HCT116 (cell line): ENCODE data around the gene DCAF11. TPM values are rescaled to one million over a fixed set of nuclear protein-coding genes. Genes with fewer than 3 reads are reported as not detected.

Experiments
- ATAC-seq: fragments of 200-7000 bp; cut with Tn5 transposase; 2 replicates; pipeline ENCODE4 v1.9.1; 2020; ENCODE audit warnings: mild to moderate bottlenecking, moderate library complexity
- BruUV-seq: library from RNA; stranded (reverse); fragments of 400-500 nt; replicated peaks from 2 replicates; lab custom pipeline; 2021; lab: Mats Ljungman, UMichigan
- CTCF ChIA-PET: fragments of 300-600 bp; sonication (Branson Sonifier 250); formaldehyde crosslinking; loops from one replicate; lab custom pipeline; 2021; ENCODE audit warnings: antibody characterized with exemption; lab: Charles Lee
- POLR2A ChIA-PET: fragments of 300-600, 350-600 bp; sonication (Branson Sonifier 250); formaldehyde crosslinking; loops from one replicate; lab custom pipeline; 2021; ENCODE audit warnings: antibody characterized with exemption; lab: Charles Lee
- RAD21 ChIA-PET, 2 experiments: fragments of 300-600 bp; sonication (Branson Sonifier 250); formaldehyde crosslinking; loops; one replicate each; lab custom pipeline; 2023; ENCODE audit warnings: low total read pairs in 2 of 2; ENCODE audit not compliant: uncharacterized antibody in 2 of 2, unreplicated experiment in 2 of 2, low non-redundant PET in 1 of 2; lab: Charles Lee
- DNase-seq: peaks from one replicate; pipeline ENCODE4 v3.0.0-alpha.2; 2010; ENCODE audit warnings: low read depth, low spot score
- H2AFZ ChIP-seq: fragments of 200-600 bp; shearing (Covaris generic), sonication (generic); 2 replicates; pipeline ENCODE4 v1.6.1; 2017; ENCODE audit warnings: low read depth, mixed run types, mixed read lengths, antibody characterized with exemption, low read length; ENCODE audit not compliant: poor library complexity, severe bottlenecking
- H3K27ac ChIP-seq: 2 replicates; pipeline ENCODE4 v1.5.1; 2012; ENCODE audit warnings: low read depth, low read length
- H3K27me3 ChIP-seq: fragments of 200-600 bp; sonication (generic); 2 replicates; pipeline ENCODE4 v1.6.1; 2016; ENCODE audit warnings: mixed run types, low read length, mixed read lengths; ENCODE audit not compliant: insufficient read depth
- H3K36me3 ChIP-seq, 2 experiments: fragments of 200-500 bp in 1 of 2; fragments of 200-600 bp in 1 of 2; sonication (Bioruptor generic) in 1 of 2; sonication (generic) in 1 of 2; 2 replicates each; pipeline versions ENCODE4 v1.5.1 to v1.6.1; 2014 to 2016; ENCODE audit warnings: low read length in 2 of 2, inconsistent platforms in 1 of 2, mixed read lengths in 1 of 2, mixed run types in 1 of 2; ENCODE audit not compliant: insufficient read depth in 2 of 2, control insufficient read depth in 1 of 2
- H3K4me1 ChIP-seq, 2 experiments: fragments of 200-600 bp in 1 of 2; sonication (generic) in 1 of 2; 2 replicates each; pipeline versions ENCODE4 v1.5.1 to v1.6.1; 2012 to 2017; ENCODE audit warnings: low read length in 2 of 2, inconsistent platforms in 1 of 2, mild to moderate bottlenecking in 1 of 2, mixed read lengths in 1 of 2, mixed run types in 1 of 2, moderate library complexity in 1 of 2; ENCODE audit not compliant: insufficient read depth in 2 of 2, control insufficient read depth in 1 of 2
- H3K4me2 ChIP-seq: fragments of 200-600 bp; sonication (generic); 2 replicates; pipeline ENCODE4 v1.6.1; 2017; ENCODE audit warnings: mixed run types, low read length, mixed read lengths
- H3K4me3 ChIP-seq, 2 experiments: fragments of 200-600 bp in 1 of 2; sonication (generic) in 1 of 2; replicated peaks in 1 of 2; 2 replicates each; pipeline ENCODE4 v1.5.1; 2011 to 2016; ENCODE audit warnings: low read length in 2 of 2, control low read depth in 1 of 2, low read depth in 1 of 2, mild to moderate bottlenecking in 1 of 2, mixed read lengths in 1 of 2, mixed run types in 1 of 2
- H3K79me2 ChIP-seq: fragments of 200-600 bp; sonication (generic); 2 replicates; pipeline ENCODE4 v1.6.1; 2017; ENCODE audit warnings: mild to moderate bottlenecking, mixed run types, low read length, moderate library complexity, mixed read lengths; ENCODE audit not compliant: insufficient read depth
- H3K9ac ChIP-seq: fragments of 200-600 bp; sonication (generic); 2 replicates; pipeline ENCODE4 v1.6.1; 2016; ENCODE audit warnings: low read length, mixed read lengths
- H3K9me2 ChIP-seq: fragments of 200-600 bp; sonication (generic), shearing (Covaris generic); 2 replicates; pipeline ENCODE4 v1.6.1; 2017; ENCODE audit warnings: mixed run types, mild to moderate bottlenecking, moderate library complexity; ENCODE audit not compliant: insufficient read depth
- H3K9me3 ChIP-seq, 2 experiments: fragments of 200-500 bp in 1 of 2; fragments of 200-600 bp in 1 of 2; sonication (Bioruptor generic) in 1 of 2; sonication (generic) in 1 of 2; 2 replicates each; pipeline ENCODE4 v1.6.1; 2014 to 2017; ENCODE audit warnings: low read length in 2 of 2, mixed read lengths in 2 of 2, inconsistent platforms in 1 of 2, low read depth in 1 of 2, mild to moderate bottlenecking in 1 of 2, mixed run types in 1 of 2, moderate library complexity in 1 of 2; ENCODE audit not compliant: control insufficient read depth in 1 of 2, insufficient read depth in 1 of 2
- H4K20me1 ChIP-seq: fragments of 200-600 bp; sonication (generic), shearing (Covaris generic); 2 replicates; pipeline ENCODE4 v1.6.1; 2017; ENCODE audit warnings: mixed run types, mild to moderate bottlenecking, moderate library complexity; ENCODE audit not compliant: insufficient read depth
- CTCF ChIP-seq, 3 experiments: fragments of 200-600 bp in 1 of 3; sonication (generic) in 1 of 3; IDR thresholded peaks in 2 of 3; conservative IDR thresholded peaks in 1 of 3; 2 replicates each; pipeline ENCODE4 v1.5.1; 2012 to 2017; ENCODE audit warnings: low read depth in 2 of 3, low read length in 2 of 3, antibody characterized with exemption in 1 of 3, borderline replicate concordance in 1 of 3, control low read depth in 1 of 3, mild to moderate bottlenecking in 1 of 3, mixed read lengths in 1 of 3, mixed run types in 1 of 3, moderate library complexity in 1 of 3; ENCODE audit not compliant: insufficient read depth in 1 of 3
- MAX ChIP-seq: IDR thresholded peaks from 2 replicates; pipeline ENCODE4 v1.6.1; 2012
- intact Hi-C: fragments of 100-400 bp; cut with micrococcal nuclease; formaldehyde crosslinking; loops from 2 replicates; pipeline ENCODE4 v1.10.0; 2022
- total RNA-seq: library from RNA; stranded (reverse); gene quantifications from one replicate; pipeline ENCODE4 v1.2.1, GENCODE V29; 2021; ENCODE audit not compliant: unreplicated experiment

Gene DCAF11
- total RNA-seq, 1 experiment from 2014 or later, result 47.5 TPM

GRCh38 chr14:24139272-24139934 is 24.8 kb downstream of the DCAF11 start:
- Histone ChIP-seq H3K36me3 (peaks cover 21 to 25% of the 10 kb centered on the region in 2 experiments), H3K4me3 (peak overlapping the region; percentile 66 to 87; a peak in 3 of 4 replicates)
- POLR2A ChIA-PET, result interaction anchor here (1.3 to 2.9 kb wide), 3 partner anchors 7 to 25 kb away, joined by 4 to 36 read pairs (median 7); partner anchors contain the start of genes DCAF11, IRF9, NRL and PSME2
- TF ChIP-seq MAX, result no peak
- TF ChIP-seq CTCF (IDR thresholded peaks at IDR 0.05 in 2 of 3, conservative IDR thresholded peaks at IDR 0.05 in 1 of 3; ENCODE audit: borderline replicate concordance in 1 of 3, insufficient read depth in 1 of 3, low read depth in 2 of 3, low read length in 2 of 3), result peak in 2 of 3 experiments; percentile 27 to 30; a peak in 3 of 6 replicates
- TF ChIP-seq, all 23 proteins: peak for 1
- Histone ChIP-seq H3K9me2 (no peaks in the 10 kb centered on the region), H3K79me2 (peaks cover 45% of the 10 kb centered on the region), H3K4me2 (peak overlapping the region; percentile 91), H3K9me3 (no peaks in the 10 kb centered on the region), H4K20me1 (no peaks in the 10 kb centered on the region), H3K9ac (no peak overlapping the region), H3K27ac (peak overlapping the region; percentile 91; the same call in 1 of the 2 replicates), H3K27me3 (no peaks in the 10 kb centered on the region), H2AFZ (no peak overlapping the region), H3K4me1 (peaks cover 26 to 48% of the 10 kb centered on the region in 2 experiments)
- intact Hi-C loops, result no loop called here
- DNase-seq, result no peak
- ChIA-PET RAD21 (no interaction called here), CTCF (interaction anchor here (0.6 to 2.0 kb wide), 2 partner anchors 31 to 81 kb away, joined by 3 to 7 read pairs; no protein-coding TSS in a partner anchor)
- no TSS peak for BruUV-seq
- no peak for ATAC-seq
